GM18867 (cell line): ENCODE results near the gene ZDHHC19.
A peak's percentile ranks its signal among the peaks of the same experiment; 100 is the strongest.
"Not testable (repeated sequence)": the region's sequence is repeated elsewhere in the genome, so short reads cannot be mapped to it uniquely, and the experiment has no call there.

Experiments
- ATAC-seq: cut with Tn5 transposase; IDR thresholded peaks from one replicate; pipeline ENCODE4 v1.9.1; 2021; ENCODE audit warnings: mild to moderate bottlenecking, moderate library complexity; ENCODE audit not compliant: unreplicated experiment

Gene ZDHHC19

DNA sequence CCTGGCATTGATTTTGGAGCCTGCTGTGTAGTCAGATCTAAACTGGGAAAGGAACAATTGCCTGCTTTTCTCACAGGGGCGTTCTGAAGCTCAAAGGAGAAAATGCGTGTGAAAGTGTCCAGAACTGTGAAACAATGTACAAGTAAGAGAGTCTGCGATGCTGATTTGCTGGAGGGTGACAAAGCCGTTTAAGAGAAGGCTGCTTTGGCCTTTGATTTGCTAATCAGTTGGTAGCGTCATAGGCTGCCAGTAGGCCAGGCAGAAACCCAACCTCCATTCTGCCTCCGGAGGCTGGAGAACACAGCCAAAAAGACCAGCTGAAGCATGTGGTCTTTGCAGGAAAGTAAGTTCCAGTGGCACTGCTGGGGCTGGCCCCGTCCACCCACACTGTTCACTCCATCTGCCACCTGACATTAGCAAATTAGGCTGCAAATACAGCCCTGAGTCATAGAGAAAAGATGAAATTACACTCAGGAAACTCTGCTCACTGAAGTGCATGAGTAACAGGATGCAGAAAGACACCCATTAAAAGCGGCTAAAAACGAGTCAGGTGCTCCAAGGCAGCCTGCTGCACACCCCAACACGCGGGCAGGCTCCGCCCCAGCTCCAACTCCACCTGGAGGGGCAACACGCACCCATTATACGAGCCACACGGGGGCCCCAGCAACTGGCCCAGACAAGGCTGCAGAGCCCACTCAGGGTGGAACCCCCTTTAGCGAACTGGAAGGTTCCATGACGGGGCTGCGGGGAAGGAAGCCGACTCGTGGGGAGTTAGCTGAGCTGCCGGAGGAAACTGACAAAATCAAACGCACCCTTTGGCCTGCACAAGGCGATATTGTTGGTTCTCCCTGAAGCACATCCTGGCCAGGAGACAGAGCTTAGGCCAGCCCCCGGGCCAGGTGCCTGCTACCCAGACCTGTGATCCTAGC lies 31.6 kb downstream of the ZDHHC19 start:
- ATAC-seq = peak; percentile 67

DNA sequence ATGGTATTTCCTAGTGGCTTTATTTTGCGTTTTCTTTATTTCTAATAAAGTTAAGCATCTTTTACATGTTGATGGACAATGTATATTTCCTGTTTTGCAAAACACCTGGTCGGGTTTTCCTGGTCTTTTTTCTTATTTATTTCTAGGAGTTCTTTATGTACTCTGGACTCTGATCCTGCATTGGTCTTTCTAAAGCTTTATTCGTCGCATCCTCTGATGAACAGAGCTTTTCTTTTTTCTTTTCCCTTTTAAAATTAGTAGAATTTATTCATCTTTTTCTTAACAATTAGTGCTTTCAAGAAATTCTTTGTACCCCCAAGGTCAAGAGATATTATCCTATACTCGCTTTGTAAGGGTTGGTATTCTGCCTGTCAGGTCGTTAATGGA lies 32.2 kb downstream of the ZDHHC19 start:
- no peak for ATAC-seq

DNA sequence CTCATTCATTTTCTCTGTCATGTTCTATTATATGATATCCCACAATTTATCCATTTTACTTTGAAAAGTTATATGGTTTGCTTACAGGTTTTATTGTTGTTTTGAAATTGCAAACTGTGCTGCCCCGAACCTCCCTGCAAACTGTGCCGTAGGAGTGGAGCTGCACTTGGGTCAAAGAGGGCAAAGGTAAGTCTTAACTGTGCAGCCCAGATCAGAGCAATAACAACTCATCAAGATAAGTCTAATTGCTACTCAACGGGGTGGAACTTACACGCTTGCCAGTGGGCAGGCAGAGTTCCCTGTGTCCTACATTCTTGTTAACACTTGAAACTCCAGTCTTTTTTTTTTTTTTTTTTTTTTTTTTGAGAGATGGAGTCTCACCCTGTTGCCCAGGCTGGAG lies 33.2 kb downstream of the ZDHHC19 start:
- ATAC-seq = no peak

DNA sequence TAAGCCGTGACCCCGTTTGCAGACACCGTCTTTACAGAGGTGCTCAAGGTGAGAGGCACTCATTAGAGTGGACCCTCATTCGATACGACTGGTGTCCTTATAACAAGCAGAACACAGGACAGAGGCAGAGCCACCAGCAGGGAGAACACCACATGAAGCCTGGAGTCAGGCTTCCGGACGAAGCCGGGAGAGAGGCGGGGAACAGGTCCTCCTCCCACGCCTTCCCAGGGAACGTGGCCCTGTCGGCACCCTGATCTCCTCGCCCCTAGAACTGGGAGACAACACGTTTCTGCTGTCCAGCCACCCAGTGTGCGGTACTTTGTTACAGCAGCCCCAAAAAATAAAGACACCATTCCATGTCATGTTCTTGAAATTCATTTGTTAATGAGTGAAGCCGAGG lies 33.6 kb downstream of the ZDHHC19 start:
- no peak for ATAC-seq

DNA sequence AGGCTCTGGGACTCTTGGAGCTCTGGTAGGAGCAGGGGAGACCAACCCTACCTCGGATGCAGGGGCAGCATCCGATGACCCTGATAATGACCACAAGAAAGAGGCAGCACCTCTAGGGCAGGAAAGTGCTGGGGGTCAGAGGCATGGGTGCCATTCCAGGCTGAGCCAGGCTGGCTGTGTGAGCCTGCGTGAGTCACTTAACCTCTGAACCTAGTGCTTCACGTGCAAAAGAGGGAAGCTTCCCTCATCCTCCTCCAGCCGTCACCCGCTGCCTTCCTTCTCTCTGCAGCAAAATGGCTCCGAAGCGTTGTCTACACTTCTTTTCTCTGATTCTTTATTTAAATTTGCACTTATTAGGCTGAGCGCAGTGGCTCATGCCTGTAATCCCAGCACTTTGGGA lies 35.5 kb downstream of the ZDHHC19 start:
- no peak for ATAC-seq

DNA sequence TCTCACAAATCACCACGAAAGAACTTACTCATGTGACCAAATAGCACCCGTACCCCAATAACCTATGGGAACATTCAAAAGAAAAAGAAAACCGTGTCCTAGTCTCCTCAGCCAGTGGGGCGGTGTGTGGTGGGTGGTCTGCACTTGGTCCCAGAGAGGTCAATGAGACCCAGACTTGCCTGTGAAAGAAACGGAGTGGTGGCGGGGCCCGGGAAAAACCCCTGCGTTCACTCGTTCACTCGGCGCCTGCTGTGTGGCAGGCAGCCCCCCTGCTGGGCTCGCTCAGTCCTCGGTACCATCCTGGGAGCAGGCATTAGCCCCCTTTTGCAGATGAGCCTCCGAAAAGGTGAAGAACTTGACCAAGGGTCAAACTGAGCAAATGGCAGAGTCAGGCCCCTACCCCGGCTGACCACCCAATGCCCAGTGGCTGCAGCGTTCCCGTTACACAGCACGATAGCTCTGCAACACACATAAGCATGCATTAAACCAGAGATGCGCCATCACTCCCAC lies 36.0 kb downstream of the ZDHHC19 start:
- no peak for ATAC-seq

DNA sequence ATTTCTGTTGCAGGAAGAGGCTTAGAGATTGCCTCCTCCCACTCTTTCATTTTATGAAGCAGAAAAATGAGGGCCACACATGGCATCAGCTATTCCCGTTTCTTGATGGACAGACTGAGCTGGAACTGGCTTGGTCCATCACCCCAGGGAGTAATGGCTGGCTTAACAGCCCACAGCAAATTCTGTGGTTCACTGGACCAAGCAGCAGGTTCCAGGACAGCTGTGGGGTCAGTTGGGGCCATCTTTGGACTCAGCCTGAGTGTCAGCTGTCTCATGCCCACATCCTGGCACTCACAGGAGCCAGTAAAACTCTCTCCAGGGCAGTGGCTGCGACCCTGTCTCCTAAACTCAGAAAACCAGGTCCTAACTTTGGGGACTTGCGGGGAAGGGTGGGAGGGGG lies 36.5 kb downstream of the ZDHHC19 start:
- no peak for ATAC-seq

DNA sequence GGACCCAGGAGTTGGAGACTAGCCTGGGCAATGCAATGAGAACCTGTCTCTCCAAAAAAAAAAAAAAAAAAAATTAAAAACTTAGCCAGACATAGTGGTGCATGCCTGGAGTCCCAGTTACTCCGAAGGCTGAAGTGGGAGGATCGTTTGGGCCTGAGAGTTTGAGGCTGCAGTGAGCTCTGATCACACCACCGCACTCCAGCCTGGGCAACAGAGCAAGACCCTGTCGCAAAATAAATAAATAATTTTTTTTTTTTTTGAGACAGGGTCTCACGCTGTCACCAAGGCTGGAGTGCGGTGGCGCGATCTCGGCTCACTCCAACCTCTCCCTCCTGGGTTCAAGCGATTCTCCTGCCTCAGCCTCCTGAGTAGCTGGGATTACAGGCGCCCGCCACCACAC lies 40.9 kb downstream of the ZDHHC19 start:
- ATAC-seq = not testable (repeated sequence)

DNA sequence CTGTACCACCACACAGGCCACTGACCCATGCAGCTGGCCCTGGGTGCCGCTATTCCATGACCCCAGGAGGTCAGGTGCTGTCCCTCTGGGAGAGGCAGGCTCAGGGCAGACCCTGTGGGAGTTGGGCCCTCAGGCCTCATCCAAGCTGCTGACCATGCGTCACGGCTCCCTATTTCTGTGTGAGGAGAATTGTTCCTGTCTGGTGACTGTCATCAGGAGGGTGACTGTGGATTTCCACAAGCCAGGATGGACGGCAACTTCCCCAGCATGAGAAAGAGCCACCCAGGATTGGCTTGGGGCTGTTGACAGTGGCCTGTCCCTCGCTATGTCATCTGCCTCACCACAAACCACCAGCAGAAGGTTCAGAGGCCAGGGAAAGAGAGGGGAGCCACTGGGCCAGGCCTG lies 41.4 kb downstream of the ZDHHC19 start:
- no peak for ATAC-seq

DNA sequence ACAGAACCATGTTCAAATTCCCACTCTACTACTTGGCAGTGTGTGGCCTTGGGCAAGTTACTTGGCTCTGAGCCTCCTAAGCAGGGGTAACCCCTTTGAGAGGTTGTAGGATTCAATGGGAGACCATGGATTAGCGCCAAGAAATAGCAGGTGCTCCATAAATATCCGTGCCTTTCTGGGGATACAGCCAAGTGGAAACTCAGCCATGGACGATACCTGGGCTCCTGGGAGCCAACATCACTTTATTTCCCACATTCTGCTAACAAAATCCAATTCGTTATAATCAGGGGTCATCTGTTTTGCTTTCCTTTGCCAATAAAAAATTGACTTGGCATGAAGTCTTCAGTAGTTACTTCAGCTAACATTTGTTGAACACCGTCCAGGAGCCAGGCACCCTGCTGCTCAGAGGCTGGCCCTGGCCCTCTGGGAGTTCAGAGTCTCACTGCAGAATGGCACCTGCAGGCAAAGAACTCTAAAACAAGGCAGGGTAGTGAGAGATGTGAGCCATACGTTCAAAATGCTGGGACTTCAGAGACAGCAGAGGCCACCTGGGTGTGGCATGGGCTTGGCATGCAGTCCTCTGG lies 42.3 kb downstream of the ZDHHC19 start:
- no peak for ATAC-seq

DNA sequence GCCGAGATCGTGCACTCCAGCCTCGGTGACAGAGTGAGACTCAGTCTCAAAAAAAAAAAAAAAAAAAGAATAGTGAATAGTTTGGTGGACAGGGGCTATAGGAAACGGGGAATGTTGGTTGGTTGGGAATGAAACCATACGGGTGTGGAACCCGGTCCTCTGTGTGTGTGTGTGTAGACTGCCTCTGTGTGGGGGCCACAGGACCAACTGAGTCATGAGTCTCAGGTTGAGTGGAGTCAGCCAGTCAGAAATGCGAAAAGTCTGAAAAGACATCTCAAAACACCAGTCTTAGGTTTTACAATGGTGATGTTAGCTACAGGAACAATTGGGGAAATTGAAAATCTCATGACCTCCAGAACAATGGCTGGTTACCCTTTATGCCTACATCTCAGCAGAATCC lies 44.5 kb downstream of the ZDHHC19 start:
- no peak for ATAC-seq

DNA sequence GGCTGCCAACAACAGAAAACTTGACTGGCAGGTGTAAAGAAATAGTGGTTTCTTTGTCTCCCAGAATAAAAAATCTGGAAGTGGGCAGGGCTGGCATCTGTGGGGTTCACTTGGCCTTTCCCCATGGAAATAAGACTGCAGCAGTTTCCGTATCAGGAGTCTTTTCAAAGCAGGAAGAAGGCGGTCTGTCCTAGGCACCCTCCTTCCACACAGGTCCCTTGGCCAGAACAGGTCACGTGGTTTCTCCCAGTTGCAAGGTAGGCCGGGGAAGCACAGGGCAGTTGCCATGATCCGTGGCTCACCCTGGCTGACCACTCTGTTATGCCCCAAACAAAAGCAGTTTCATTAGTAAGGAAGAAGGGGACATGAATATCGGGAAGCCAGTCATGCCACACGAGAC lies 45.4 kb downstream of the ZDHHC19 start:
- ATAC-seq = no peak

DNA sequence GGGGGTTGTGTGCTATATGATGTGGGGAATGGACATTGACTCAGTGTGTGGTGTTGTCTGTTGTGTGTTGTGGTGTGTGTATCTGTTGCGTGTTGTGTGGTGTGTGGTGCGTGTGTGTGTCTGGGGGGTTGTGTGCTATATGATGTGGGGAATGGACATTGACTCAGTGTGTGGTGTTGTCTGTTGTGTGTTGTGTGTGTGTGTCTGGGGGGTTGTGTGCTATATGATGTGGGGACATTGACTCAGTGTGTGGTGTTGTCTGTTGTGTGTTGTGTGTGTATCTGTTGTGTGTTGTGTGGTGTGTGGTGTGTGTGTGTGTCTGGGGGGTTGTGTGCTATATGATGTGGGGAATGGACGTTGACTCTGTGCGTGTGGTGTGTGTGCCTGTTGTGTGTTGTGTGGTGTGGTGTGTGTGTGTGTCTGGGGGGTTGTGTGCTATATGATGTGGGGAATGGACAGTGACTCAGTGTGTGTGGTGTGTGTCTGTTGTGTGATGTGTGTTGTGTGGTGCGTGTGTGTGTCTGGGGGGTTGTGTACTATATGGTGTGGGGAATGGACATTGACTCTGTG lies 46.1 kb downstream of the ZDHHC19 start:
- ATAC-seq = not testable (repeated sequence)

DNA sequence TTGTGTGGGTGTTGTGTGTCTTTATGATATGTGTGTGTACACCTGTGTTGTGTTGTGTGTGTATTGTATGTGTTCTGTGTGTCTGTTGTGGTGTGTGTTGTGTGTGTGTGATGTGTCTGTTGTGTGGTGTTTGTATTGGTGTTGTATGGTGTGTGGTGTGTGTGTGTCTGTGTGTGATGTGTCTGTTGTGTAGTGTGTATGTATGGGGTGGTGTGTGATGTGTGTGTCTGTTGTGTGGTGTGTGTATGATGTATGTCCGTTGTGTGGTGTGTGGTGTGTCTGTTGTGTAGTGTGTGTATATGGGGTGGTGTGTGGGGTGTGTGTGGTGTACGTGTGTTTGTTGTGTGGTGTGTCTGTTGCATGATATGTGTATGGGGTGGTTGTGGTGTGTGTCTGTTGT lies 46.6 kb downstream of the ZDHHC19 start:
- ATAC-seq = no peak

DNA sequence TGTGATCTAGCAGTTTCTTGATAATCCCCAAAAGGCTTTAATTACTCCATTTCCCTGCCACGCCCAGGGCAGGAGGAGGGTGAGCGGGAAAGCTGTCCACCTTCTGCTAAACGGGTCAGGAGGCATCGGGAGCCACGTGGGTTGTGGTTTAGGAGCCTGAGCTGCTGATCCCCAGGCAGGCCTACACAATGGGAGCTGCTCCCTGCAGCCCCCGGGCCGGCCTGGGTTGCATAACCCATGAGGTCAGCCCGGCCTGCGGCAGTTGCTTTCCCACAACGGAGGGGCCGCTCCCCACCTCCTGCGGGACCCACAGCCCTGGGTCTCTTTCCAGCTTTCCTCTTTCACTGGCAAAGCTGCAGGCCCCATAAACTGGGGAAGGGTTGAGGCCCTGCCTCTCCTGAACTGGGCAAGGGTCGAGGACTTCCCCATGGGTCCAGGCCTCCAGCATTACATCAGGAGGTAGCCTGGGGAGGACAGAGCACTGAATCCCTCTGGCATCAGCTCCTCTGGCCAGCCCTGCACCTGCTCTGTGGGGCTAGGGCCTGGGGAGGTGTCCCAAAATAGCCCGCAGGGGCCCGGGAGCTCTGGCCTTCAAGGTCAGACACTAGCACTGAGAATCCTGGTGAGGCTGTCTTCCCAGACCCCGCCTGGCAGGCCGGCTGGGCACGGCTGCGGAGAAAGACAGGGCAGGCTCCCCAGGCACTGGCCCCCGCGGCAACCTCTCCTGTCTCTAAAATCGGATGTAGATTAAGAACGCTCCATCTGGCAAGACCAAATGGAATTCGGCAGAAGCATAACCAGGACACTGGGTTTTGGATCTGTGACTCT lies 47.3 kb downstream of the ZDHHC19 start:
- no peak for ATAC-seq

DNA sequence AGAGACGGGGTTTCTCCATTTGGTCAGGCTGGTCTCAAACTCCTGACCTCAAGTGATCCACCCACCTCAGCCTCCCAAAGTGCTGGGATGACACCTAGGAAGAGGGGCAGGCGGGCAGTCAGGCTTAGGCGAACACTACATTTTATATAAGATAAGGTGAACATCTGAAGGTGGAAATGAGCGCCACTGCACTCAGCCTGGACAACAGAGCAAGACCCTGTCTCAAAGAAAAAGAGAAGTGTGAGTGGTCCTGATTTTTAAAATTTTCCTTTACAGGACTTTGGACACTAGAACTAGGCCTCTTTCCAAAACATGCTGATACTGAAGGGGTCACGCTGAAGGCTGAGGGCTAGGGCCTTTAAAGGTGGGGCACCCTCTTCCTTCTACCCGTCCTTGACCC lies 48.0 kb downstream of the ZDHHC19 start:
- ATAC-seq = no peak

DNA sequence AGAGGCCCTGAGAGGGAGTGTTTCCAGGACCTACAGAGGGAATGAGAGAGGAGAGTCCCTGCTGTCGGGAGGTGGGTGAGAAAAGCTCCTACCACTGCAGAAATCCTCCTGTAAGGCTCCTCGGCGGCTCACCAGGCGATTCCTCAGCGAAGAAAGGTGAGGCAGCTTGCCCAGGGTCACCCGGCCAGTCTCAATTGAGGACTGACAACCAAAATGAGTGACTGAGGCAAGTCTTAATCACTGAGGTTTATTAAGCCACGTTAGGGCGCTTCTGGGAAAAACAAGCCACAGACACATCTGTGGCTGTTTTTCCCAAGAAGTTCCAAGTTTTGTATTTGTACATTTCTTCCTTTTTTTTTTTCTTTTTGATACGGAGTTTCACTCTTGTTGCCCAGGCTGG lies 48.5 kb downstream of the ZDHHC19 start:
- no peak for ATAC-seq

DNA sequence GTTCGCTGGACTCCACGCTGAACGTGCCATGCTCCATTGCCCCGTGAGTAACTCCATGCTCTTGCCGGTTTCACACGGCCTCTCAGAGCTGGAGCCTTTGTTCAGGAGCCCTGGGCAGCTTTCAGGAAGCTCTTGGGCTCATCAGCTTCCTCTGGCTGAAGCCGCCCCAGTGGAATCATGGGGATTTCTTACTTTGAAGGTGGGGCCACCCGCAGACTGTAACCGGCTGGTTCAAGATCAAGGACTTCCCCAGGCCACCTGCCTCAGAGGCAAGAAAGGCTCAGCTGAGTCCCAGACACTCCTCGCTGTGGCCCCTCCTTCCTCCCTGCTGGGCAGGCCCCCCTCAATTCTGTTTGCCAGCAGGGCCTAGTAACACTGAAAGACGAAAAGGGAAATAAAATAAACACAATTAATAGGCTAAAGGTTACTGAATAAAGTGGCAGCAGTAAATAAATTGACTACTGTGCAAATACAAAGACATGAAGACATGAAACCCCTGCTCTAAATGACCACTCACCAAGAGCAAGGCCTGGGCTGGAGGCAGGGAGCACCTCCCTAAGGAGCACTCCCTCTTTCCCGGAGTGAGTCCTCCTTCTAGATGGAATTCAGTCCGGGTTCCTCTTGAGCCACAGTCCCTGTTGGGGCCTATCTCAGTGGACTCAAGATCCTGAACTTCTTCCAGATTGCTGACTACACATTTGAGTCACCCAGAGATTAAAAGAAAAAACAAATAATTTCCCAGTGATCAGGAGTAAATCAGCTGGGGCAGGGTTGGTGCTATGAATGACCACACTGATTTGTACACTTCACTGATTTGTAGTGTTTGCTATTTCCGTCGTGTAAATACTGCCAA lies 51.0 kb downstream of the ZDHHC19 start:
- ATAC-seq = no peak

DNA sequence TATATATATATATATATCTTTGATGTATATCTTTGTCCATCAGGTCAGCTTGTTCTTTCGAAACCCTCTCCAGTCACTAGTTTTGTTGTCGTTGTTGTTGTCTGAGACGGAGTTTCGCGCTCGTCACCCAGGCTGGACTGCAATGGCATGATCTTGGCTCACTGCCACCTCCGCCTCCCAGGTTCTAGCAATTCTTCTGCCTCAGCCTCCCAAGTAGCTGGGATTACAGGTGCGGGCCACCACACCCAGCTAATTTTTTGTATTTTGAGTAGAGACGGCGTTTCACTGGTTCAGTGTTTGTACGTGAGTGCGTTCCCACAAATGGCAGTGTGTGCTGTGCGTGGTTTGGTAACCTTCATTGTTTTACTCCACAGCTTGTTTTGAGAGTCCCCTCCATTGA lies 51.7 kb downstream of the ZDHHC19 start:
- ATAC-seq = no peak

DNA sequence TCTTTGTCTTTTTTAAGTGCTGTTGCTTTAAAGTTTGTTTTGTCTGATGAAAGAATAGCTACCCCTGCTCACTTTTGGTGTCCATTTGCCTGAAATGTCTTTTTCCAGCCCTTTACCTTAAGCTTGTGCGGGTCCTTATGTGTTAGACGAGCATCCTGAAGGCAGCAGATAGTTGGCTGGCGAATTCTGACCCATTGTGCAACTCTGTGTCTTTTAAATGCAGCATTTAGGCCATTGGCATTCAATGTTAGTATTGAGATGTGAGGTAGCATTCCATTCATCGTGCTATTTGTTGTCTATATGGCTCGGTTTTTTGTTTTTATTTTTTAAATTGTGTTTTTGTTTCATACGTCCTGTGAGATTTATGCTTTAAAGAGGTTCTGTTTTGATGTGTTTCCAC lies 55.0 kb downstream of the ZDHHC19 start:
- no peak for ATAC-seq
